ENCODE results near the gene HOXB7. TPM values are rescaled to one million over a fixed set of nuclear protein-coding genes. Genes with fewer than 3 reads are reported as not detected.
A peak's percentile ranks its signal among the peaks of the same experiment; 100 is the strongest.

HOXB7 gene
- total and polyA plus RNA-seq, 2 experiments from 2014 or later = not detected

DNA sequence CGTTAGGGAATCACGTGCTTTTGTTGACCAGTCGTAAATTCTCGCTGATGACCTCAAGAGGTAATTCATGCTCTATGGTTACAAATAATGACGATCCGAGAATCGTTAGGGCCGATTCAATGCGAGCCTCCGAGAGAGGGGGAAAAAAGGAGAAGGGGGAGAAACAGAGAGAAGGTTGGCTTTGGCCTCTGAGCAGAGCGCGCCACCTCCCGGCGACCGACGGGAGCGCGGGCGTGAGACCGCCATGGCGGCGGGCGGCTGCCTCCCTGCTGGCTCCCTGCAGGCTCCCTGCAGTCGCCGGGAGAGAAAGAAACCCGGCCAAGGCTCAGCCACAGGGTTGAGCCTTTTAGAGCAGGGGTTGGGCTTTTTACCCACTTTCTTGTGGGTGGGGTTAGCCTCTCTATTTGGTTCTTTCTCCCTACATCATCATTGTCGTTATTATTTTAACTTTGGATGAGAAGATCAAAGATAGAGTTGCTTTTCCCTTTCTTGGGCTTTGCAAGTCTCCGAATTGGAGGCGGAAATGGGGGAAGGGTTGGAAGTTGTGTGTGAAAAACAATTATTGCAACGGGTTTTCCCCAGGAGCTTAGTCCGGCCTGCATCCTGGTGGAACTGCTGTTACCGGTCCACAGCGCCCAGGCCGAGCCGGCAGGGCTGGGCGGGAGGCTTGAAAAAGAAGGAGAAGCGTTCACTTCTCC is 16.8 kb downstream of the HOXB7 start (continued):
- TF ChIP-seq, protein P1, sequence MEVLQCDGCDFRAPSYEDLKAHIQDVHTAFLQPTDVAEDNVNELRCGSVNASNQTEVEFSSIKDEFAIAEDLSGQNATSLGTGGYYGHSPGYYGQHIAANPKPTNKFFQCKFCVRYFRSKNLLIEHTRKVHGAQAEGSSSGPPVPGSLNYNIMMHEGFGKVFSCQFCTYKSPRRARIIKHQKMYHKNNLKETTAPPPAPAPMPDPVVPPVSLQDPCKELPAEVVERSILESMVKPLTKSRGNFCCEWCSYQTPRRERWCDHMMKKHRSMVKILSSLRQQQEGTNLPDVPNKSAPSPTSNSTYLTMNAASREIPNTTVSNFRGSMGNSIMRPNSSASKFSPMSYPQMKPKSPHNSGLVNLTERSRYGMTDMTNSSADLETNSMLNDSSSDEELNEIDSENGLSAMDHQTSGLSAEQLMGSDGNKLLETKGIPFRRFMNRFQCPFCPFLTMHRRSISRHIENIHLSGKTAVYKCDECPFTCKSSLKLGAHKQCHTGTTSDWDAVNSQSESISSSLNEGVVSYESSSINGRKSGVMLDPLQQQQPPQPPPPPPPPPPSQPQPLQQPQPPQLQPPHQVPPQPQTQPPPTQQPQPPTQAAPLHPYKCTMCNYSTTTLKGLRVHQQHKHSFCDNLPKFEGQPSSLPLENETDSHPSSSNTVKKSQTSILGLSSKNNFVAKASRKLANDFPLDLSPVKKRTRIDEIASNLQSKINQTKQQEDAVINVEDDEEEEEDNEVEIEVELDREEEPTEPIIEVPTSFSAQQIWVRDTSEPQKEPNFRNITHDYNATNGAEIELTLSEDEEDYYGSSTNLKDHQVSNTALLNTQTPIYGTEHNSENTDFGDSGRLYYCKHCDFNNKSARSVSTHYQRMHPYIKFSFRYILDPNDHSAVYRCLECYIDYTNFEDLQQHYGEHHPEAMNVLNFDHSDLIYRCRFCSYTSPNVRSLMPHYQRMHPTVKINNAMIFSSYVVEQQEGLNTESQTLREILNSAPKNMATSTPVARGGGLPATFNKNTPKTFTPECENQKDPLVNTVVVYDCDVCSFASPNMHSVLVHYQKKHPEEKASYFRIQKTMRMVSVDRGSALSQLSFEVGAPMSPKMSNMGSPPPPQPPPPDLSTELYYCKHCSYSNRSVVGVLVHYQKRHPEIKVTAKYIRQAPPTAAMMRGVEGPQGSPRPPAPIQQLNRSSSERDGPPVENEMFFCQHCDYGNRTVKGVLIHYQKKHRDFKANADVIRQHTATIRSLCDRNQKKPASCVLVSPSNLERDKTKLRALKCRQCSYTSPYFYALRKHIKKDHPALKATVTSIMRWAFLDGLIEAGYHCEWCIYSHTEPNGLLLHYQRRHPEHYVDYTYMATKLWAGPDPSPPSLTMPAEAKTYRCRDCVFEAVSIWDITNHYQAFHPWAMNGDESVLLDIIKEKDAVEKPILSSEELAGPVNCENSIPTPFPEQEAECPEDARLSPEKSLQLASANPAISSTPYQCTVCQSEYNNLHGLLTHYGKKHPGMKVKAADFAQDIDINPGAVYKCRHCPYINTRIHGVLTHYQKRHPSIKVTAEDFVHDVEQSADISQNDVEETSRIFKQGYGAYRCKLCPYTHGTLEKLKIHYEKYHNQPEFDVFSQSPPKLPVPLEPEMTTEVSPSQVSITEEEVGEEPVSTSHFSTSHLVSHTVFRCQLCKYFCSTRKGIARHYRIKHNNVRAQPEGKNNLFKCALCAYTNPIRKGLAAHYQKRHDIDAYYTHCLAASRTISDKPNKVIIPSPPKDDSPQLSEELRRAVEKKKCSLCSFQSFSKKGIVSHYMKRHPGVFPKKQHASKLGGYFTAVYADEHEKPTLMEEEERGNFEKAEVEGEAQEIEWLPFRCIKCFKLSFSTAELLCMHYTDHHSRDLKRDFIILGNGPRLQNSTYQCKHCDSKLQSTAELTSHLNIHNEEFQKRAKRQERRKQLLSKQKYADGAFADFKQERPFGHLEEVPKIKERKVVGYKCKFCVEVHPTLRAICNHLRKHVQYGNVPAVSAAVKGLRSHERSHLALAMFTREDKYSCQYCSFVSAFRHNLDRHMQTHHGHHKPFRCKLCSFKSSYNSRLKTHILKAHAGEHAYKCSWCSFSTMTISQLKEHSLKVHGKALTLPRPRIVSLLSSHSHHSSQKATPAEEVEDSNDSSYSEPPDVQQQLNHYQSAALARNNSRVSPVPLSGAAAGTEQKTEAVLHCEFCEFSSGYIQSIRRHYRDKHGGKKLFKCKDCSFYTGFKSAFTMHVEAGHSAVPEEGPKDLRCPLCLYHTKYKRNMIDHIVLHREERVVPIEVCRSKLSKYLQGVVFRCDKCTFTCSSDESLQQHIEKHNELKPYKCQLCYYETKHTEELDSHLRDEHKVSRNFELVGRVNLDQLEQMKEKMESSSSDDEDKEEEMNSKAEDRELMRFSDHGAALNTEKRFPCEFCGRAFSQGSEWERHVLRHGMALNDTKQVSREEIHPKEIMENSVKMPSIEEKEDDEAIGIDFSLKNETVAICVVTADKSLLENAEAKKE (CRISPR knock-in tag; IDR thresholded peaks at IDR 0.05) = no peak
- TF ChIP-seq, protein P2, sequence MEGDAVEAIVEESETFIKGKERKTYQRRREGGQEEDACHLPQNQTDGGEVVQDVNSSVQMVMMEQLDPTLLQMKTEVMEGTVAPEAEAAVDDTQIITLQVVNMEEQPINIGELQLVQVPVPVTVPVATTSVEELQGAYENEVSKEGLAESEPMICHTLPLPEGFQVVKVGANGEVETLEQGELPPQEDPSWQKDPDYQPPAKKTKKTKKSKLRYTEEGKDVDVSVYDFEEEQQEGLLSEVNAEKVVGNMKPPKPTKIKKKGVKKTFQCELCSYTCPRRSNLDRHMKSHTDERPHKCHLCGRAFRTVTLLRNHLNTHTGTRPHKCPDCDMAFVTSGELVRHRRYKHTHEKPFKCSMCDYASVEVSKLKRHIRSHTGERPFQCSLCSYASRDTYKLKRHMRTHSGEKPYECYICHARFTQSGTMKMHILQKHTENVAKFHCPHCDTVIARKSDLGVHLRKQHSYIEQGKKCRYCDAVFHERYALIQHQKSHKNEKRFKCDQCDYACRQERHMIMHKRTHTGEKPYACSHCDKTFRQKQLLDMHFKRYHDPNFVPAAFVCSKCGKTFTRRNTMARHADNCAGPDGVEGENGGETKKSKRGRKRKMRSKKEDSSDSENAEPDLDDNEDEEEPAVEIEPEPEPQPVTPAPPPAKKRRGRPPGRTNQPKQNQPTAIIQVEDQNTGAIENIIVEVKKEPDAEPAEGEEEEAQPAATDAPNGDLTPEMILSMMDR (conservative IDR thresholded peaks at IDR 0.05; ENCODE audit: low read depth in 2 of 2) = peak; percentile 80 to 91
- no peak for TF ChIP-seq JUNB (IDR thresholded peaks at IDR 0.05; ENCODE audit: unreplicated experiment)

DNA sequence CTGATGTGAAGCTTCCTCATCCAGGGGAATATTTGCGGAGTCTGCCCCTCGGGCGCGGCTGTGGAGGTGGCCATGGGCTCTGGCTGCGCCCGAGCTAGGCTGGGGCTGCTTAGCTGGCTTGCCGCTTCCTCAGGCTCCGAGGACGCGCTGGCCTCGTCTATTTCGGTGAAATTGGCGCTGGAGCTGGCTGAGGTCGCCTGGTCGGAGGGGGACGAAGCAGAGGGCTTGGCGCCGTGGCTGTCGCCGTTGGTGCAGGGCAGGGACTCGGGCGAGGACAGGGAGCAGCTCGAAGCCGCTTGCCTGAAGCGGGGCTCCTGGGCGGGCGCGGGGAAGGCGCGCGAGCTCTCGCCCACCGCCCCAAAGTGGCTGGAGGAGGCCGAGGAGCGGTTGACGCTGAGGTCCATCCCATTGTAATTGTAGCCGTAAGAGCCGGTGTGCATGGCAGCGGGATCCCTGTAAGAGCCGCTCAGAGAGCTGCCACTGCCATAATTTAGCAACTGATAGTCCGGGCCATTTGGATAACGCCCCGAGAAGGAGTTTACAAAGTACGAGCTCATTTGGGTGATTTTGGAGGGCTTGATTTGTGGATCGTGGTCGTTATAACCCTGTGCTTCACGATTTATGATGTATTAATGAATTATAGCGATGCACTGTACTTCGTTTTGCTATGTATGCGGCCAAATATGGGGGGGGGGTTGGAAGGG is 17.5 kb downstream of the HOXB7 start, which contains the start of gene HOXB5:
Gene HOXB5, minus strand, starts transcription at position 654 of the 704 bp plus-strand sequence. Its CDS starts 97 bp downstream, at position 557.
- Histone ChIP-seq H3K36me3 (ENCODE audit: insufficient read depth) (no peaks in the 10 kb centered on the region), H3K4me3 (peak within 1 kb of the TSS; percentile 37), H3K9me2 (ENCODE audit: insufficient read depth) (no peaks in the 10 kb centered on the region), H3K4me1 (ENCODE audit: insufficient read depth) (peaks cover 62% of the 10 kb centered on the region), H4K20me1 (replicated peaks; ENCODE audit: insufficient read depth) (peaks cover 43% of the 10 kb centered on the region), H3K27me3 (ENCODE audit: insufficient read depth) (peaks cover 100% of the 10 kb centered on the region), H3K27ac (ENCODE audit: low read depth) (no peak within 1 kb of the TSS), H3K4me2 (peak within 1 kb of the TSS; percentile 69), H3F3A (replicated peaks; ENCODE audit: low read depth) (peaks cover 49% of the 10 kb centered on the region), H3K79me2 (replicated peaks; ENCODE audit: insufficient read depth) (no peaks in the 10 kb centered on the region), H2AFZ (no peak within 1 kb of the TSS)
- DNase-seq (ENCODE audit: low spot score) (no peak), ATAC-seq (peak; percentile 4)
- H3K4me3 Mint-ChIP-seq = peak within 1 kb of the TSS; percentile 56
- H3K36me3 Mint-ChIP-seq (ENCODE audit: low read depth) = peaks cover 3% of the 10 kb centered on the region; the same call in 1 of the 3 replicates
- no peaks in the 10 kb centered on the region; the same call in 2 of the 3 replicates for H3K9me3 Mint-ChIP-seq
- H3K27ac Mint-ChIP-seq = no peak within 1 kb of the TSS
- peaks cover 100% of the 10 kb centered on the region for H3K27me3 Mint-ChIP-seq (ENCODE audit: insufficient read depth, low read depth, poor library complexity)
- peaks cover 43% of the 10 kb centered on the region for H3K4me1 Mint-ChIP-seq
- TF ChIP-seq EZH2 (IDR thresholded peaks at IDR 0.05; ENCODE audit: low read depth, unreplicated experiment) (peak; percentile 92), POLR2AphosphoS5 (IDR thresholded peaks at IDR 0.05; ENCODE audit: low read depth) (no peak)
- TF ChIP-seq, protein P1 (CRISPR knock-in tag; IDR thresholded peaks at IDR 0.05) = no peak

Measured in GM23338 (cell line).